GM18498 (cell line): Measurements from ENCODE around the gene DNAJC5G.

Experiments used
- ATAC-seq: cut with Tn5 transposase; IDR thresholded peaks from one replicate; pipeline ENCODE4 v1.9.1; 2021; ENCODE audit warnings: mild to moderate bottlenecking, moderate library complexity; ENCODE audit not compliant: unreplicated experiment

The DNAJC5G gene, protein sequence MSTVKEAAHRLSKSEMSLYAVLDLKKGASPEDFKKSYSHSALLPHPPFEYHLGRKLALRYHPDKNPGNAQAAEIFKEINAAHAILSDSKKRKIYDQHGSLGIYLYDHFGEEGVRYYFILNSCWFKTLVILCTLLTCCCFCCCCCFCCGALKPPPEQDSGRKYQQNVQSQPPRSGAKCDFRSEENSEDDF

DNA sequence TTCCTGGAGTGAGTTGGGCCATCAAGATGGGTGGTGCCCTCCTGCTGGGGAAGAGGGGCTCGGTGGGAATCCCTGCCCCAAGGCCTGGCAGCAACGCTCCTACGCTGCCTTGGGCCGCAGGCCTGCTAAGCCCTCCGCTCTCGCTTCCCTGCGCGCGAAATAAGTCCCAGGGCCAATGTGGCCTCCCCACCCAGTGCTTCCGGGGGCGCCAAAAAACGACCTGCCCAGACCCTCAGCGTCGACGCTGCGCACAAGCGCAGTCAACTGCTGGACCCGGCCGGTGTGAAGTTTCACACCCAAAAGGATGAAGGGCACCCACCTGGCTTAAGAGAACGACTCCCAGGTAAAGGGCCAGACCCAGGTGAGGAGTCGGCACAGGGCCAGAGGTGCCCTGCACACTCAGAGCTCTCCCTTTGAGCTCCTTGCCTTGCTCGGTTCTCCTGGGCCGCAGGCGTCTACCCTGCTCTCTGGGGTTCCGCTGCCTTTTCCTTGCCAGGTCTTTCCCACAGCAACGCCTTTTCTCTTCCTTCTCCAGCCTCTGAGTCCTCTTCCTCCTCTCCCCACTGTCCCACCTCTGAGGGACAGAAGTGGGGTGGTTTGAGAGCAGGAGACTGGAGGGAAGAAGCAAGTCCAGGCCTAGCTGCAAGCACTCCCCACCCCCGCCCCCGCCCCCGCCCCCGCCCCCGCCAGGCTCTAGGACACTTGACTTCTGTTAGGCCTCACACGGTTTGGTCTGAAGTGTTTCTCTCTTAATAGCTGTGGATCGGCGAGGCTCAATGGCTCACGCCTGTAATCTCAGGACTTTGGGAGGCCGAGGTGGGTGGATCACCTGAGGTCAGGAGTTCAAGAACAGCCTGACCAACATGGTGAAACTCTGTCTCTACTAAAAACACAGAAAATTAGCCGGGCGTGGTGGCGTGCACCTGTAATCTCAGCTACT, at the start of gene DNAJC5G:
Gene DNAJC5G (plus strand): TSS at position 223 of the 940 bp plus-strand sequence. CDS start 1,296 bp downstream, outside the sequence.
- ATAC-seq, result no peak

GRCh38 chr2:27225526-27225925, 49.7 kb upstream of the DNAJC5G start:
- ATAC-seq, result no peak

- ATAC-seq, result no peak
These were observed 47.7 kb upstream of the DNAJC5G start for GRCh38 chr2:27227501-27227900.

- no peak for ATAC-seq
These were observed 43.3 kb upstream of the DNAJC5G start for GRCh38 chr2:27231921-27232320.

DNA sequence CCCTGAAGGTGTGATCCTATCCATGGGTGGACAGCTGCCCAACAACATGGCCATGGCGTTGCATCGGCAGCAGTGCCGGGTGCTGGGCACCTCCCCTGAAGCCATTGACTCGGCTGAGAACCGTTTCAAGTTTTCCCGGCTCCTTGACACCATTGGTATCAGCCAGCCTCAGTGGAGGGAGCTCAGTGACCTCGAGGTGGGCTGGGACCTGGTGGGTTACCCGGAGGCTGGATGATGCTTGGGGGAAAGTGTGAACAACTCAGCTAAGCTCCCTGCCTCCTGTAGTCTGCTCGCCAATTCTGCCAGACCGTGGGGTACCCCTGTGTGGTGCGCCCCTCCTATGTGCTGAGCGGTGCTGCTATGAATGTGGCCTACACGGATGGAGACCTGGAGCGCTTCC, 41.9 kb upstream of the DNAJC5G start:
- no peak for ATAC-seq

DNA sequence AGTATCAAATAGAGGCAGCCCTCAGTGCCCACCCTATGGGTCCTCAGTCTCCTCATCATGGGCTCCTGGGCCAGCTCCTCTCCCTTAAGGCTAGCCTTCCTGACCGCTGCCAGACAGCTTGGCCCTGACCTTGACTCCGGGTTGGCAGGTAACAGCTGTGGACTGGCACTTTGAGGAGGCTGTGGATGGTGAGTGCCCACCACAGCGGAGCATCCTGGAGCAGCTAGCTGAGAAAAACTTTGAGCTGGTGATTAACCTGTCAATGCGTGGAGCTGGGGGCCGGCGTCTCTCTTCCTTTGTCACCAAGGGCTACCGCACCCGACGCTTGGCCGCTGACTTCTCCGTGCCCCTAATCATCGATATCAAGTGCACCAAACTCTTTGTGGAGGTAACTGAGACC, 39.1 kb upstream of the DNAJC5G start:
- ATAC-seq, result no peak

DNA sequence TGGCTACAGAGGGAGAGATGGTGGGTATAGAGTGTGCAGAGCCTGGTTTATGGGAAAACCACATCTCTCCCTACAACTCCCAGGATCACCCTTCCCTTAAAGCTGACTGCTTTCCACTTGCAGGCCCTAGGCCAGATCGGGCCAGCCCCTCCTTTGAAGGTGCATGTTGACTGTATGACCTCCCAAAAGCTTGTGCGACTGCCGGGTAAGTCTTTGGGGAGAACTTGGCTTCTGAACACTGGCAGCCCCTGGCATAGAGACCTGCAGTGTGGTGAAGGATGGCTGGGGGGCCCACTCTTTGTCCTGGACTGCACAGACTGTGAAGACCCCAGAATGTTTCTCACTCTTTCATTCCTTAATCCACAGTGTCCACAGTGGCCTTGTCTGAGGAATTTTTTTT, 38.6 kb upstream of the DNAJC5G start:
- no peak for ATAC-seq

GRCh38 chr2:27237341-27237945, 37.8 kb upstream of the DNAJC5G start:
- ATAC-seq, result no peak

DNA sequence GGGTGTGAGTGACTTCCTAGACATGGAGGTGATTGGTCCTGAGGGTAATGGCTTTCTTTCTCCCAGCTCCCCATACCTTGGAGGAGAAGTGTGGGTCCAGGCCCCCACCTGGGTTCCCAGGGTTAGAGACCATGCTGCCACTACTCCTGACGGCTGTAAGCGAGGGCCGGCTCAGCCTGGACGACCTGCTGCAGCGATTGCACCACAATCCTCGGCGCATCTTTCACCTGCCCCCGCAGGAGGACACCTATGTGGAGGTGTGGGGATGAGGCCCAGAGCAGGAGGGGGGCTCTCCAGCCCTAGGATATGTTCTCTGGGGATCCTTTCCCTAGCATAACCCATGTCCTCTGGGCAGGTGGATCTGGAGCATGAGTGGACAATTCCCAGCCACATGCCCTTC, 36.3 kb upstream of the DNAJC5G start:
- no peak for ATAC-seq

- ATAC-seq, result no peak
These were observed 34.8 kb upstream of the DNAJC5G start for GRCh38 chr2:27240406-27240805.

- no peak for ATAC-seq
These were observed 33.2 kb upstream of the DNAJC5G start for GRCh38 chr2:27241761-27242613.

- ATAC-seq, result no peak
These were observed 32.6 kb upstream of the DNAJC5G start for GRCh38 chr2:27242614-27242951.

- ATAC-seq, result no peak
These were observed 31.7 kb upstream of the DNAJC5G start for GRCh38 chr2:27243391-27244130.

DNA sequence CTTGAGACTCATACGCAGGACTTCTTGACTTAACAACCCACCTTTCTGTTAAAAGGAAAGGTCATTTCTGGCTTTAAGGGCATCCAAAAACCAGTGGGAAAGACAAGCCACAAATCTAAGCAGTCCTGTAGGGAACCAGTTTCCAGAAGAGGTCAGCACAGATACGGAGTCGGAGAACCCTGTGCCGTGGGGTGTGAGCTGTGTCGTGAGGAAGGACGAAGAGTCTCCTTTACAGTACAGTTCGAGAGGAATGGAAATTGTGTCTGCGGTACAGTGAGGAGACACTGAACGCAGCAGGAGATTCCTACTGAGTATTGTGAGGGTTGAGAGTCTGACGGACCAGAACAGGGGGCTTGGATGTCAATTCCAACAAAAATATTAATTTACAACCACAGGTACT, 30.1 kb upstream of the DNAJC5G start:
- no peak for ATAC-seq

DNA sequence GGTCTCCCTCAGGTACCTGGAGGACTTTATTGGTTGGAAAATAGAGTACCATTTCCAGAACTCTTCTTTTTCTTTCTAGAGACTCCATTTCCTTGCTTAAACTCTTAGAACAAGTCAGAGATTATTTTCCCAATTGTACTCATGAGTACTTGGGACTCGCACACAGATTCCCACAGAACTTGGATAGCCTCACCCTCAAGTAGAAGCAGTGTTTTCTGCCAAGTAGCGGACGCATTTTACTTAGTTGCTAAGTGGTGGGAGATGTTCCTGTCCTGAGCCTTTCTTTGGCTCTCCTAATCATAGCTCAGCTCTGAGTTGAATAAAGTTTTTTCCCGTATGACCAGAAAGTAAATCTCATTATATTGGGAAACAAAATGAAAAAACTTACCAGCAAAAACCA, 29.6 kb upstream of the DNAJC5G start:
- ATAC-seq, result no peak

GRCh38 chr2:27247893-27248292, 27.3 kb upstream of the DNAJC5G start:
- ATAC-seq, result no peak

GRCh38 chr2:27249159-27249890, 25.9 kb upstream of the DNAJC5G start:
- ATAC-seq, result no peak

- ATAC-seq, result no peak
These were observed 25.2 kb upstream of the DNAJC5G start for GRCh38 chr2:27249891-27250651.
